Inferior parietal cortex (tissue), 1 donor: ENCODE measurements around the gene ABTB2.

Experiments
- DNase-seq: peaks from one replicate; pipeline ENCODE4 v3.0.0-alpha.2; 2016; ENCODE audit errors: extremely low spot score

ABTB2 gene

DNA sequence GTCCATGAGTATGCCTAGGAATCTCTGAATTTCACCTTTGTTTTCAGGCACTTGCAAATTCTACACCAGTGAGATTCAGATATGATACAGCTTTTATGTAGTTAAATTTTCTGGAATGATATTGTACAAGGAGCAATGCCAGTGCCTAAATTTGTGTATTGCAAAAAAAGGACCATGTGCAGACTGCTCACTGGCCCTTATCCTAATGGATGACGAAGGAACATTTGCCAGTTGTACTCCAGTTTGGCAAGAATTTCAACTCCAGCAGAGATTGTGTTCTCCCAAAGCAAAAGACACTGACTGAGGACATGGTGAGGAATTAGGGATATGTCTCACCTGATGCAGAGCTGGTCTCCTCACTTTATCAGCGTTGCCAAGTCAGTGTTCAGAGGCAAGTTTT lies 243.8 kb downstream of the ABTB2 start:
- no peak for DNase-seq

GRCh38 chr11:34111722-34112270 lies 246.0 kb downstream of the ABTB2 start:
- no peak for DNase-seq

DNA sequence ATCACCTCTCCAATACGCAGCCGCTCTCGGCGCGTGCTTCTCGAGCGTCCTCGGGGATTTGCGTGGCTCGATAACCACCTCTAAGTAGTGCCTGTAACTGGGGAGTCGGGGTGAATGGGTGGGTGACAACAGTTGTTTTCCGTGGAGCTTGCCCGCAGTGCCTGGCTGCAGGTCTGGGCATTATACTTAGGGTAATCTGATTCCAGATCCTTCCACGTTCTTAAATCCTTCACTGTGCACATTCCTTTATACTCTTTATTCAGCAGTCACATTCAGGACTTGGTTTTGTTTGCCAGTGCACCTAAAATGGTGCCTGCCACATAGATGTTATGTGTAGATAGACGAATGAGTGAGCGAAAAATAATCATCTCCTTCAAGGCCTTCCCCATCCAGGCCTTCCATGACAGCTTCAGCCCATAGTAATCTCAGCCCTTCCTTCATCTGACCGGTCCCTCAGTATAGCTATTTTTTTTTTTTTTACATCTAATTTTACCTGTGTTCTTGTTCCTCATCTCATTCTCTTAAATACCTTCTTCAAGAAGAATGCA lies 251.8 kb downstream of the ABTB2 start:
- DNase-seq = peak; percentile 8

GRCh38 chr11:34105079-34105956 lies 252.5 kb downstream of the ABTB2 start, which contains the start of gene NAT10:
Gene NAT10 (plus strand): TSS chr11:34105629. CDS start chr11:34108226, 2,597 bp downstream.
- peak; percentile 99 for DNase-seq

- no peak for DNase-seq
These were observed 253.1 kb downstream of the ABTB2 start for GRCh38 chr11:34104680-34105078.
